Kidney (tissue), 14 donors: ENCODE data around the gene MRPL44. TPM values are rescaled to one million over a fixed set of nuclear protein-coding genes. Genes with fewer than 3 reads are reported as not detected.
A peak's percentile ranks its signal among the peaks of the same experiment; 100 is the strongest.

Experiments used
- DNase-seq, 5 donors: peaks; one replicate each; pipeline ENCODE4 v3.0.0-alpha.2; 2013 to 2020
- FAIRE-seq: peaks from 2 replicates; lab custom pipeline; 2012; peaks lifted over from hg19 to GRCh38; lab: Jason Lieb, UNC
- H3K27ac ChIP-seq, 2 donors: one replicate each; pipeline ENCODE4 v1.7.0; 2013; ENCODE audit warnings: low read depth in 2 of 2, low read length in 2 of 2, inconsistent platforms in 1 of 2
- H3K27me3 ChIP-seq: one replicate; pipeline ENCODE4 v1.7.1; 2013; ENCODE audit warnings: low read length, inconsistent platforms; ENCODE audit not compliant: control insufficient read depth, insufficient read depth
- H3K36me3 ChIP-seq, 3 donors: one replicate each; pipeline versions ENCODE4 v1.7.0 to v1.7.1; 2013; ENCODE audit warnings: low read length in 3 of 3, control low read depth in 1 of 3, inconsistent platforms in 1 of 3; ENCODE audit not compliant: insufficient read depth in 3 of 3, control insufficient read depth in 2 of 3
- H3K4me1 ChIP-seq, 3 donors: one replicate each; pipeline versions ENCODE4 v1.7.0 to v1.7.1; 2013; ENCODE audit warnings: low read length in 3 of 3, inconsistent platforms in 1 of 3, low read depth in 1 of 3; ENCODE audit not compliant: control insufficient read depth in 2 of 3, insufficient read depth in 2 of 3
- H3K4me3 ChIP-seq, 3 donors: one replicate each; pipeline versions ENCODE4 v1.7.0 to v1.8.1; 2013; ENCODE audit warnings: low read length in 3 of 3, control low read depth in 1 of 3, inconsistent platforms in 1 of 3
- H3K9ac ChIP-seq, 3 donors: one replicate each; pipeline versions ENCODE4 v1.7.0 to v1.7.1; 2013; ENCODE audit warnings: low read length in 3 of 3, control low read depth in 1 of 3, inconsistent platforms in 1 of 3
- H3K9me3 ChIP-seq, 3 donors: one replicate each; pipeline versions ENCODE4 v1.7.0 to v1.7.1; 2013; ENCODE audit warnings: low read length in 3 of 3, control low read depth in 1 of 3, inconsistent platforms in 1 of 3; ENCODE audit not compliant: control insufficient read depth in 2 of 3, insufficient read depth in 1 of 3
- CTCF ChIP-seq: IDR thresholded peaks from 3 replicates; pipeline ENCODE4 v1.5.1; 2012; ENCODE audit warnings: mild to moderate bottlenecking, moderate library complexity, borderline replicate concordance; ENCODE audit not compliant: insufficient read depth; ENCODE audit errors: extremely low read depth
- intact Hi-C: fragments of 100-400 bp; cut with DNase I; formaldehyde crosslinking; loops from one replicate; pipeline ENCODE4 v1.11.1; 2022
- polyA plus RNA-seq: library from polyadenylated mRNA; stranded (reverse); fragments of 350-450 nt; fragmentation: Illumina TruSeq; extraction: RNeasy Lipid Tissue Mini Kit (QIAGEN cat#74804); gene quantifications from one replicate; pipeline ENCODE4 v1.2.3, GENCODE V29; 2014; ENCODE audit warnings: low read depth, low replicate concordance; ENCODE audit not compliant: insufficient read depth
- total RNA-seq: library from RNA; stranded (reverse); fragmentation: NEBNext Ultra II Directional; extraction: Animal tissue kit (Norgen Biotek cat#: 25700); gene quantifications from one replicate; pipeline ENCODE4 v1.2.1, GENCODE V29; 2021
- donor health status: control.
- donor health status: control.
- donor health status: control.
- donor health status: control.
- donor health status: control.
- donor health status: DM: yes; HTN: yes; CAD: no.
- donor health status: Normal renal cell carcinoma (clear cell type).

Gene MRPL44
- total and polyA plus RNA-seq, 2 donors from 2014 or later, result 24.2 to 52.7 TPM

DNA sequence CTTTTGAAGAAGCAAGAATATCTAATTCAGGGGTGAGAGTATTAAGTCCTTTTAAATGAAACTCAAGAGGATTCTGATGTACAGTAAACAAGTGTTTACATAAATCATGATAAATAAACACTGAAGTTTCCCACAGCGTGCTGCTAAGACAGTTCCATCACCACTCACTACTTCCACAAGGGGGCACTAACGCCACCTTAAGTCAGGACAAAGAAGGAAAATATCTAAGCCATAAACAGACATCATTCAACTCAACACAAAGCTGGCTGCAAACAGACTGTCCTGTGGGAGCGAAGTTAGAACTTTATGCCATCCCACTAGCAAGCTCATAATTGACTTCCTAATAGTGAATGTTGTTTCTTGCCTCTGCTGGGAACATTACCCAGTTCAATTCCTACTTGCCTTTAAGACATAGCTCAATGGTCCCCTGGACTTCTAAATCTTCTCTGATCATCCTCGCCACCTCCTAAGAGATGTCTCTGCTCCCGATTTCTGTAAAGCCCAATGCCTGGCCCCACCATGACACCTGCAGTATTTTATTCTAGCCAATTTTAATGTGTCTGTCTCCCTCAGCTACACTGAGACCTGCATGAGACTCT, 36.5 kb downstream of the MRPL44 start:
- Histone ChIP-seq H3K9me3 (no peaks in the 10 kb centered on the region), H3K27ac (peak overlapping the region in 1 of 2 donors; percentile 36), H3K4me1 (peaks cover 3 to 14% (median 10%) of the 10 kb centered on the region in 3 donors), H3K4me3 (no peak overlapping the region), H3K9ac (no peak overlapping the region), H3K36me3 (no peaks in the 10 kb centered on the region), H3K27me3 (no peaks in the 10 kb centered on the region)
- FAIRE-seq, result peak; percentile 84
- peak in 4 of 5 donors; percentile 65 to 94 (median 80) for DNase-seq
- TF ChIP-seq CTCF, result peak; percentile 84
- intact Hi-C loops, result loop anchor here (5.0 kb wide), 1 partner anchor 294 kb away; no protein-coding TSS in a partner anchor

- Histone ChIP-seq H3K9ac (no peak overlapping the region), H3K9me3 (no peaks in the 10 kb centered on the region), H3K27me3 (no peaks in the 10 kb centered on the region), H3K4me3 (no peak overlapping the region), H3K36me3 (no peaks in the 10 kb centered on the region), H3K4me1 (peaks cover 3 to 14% (median 10%) of the 10 kb centered on the region in 3 donors), H3K27ac (peak overlapping the region in 1 of 2 donors; percentile 36)
- DNase-seq (no peak), FAIRE-seq (peak; percentile 19)
- no peak for TF ChIP-seq CTCF
- intact Hi-C loops, result loop anchor here (5.0 kb wide), 1 partner anchor 293 kb away; no protein-coding TSS in a partner anchor
Measured at GRCh38 chr2:223994562-223995162, 37.4 kb downstream of the MRPL44 start.

DNA sequence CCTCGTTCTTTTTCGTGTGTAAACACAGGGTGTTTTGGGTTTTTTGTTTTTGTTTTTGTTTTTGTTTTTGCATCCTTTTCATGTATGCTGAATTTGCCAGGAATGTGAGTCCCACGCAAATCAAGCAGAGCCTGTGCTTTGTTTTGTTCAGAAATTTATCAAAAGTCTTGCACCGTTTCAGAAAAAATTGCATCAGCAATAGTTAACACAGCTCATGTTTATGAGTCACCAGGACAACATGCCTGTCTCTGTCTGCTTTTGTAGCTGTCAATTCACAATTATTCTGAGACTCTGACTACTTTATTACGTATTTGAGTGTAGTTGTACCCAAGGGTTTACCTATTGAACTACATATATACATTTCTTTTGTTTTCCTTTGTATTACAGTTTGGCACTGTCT, 38.3 kb downstream of the MRPL44 start:
- DNase-seq, result no peak
- no peak overlapping the region for H3K4me3 ChIP-seq
- no peak for FAIRE-seq
- H3K9ac ChIP-seq, result no peak overlapping the region
- no peaks in the 10 kb centered on the region for H3K9me3 ChIP-seq
- H3K27me3 ChIP-seq, result no peaks in the 10 kb centered on the region
- intact Hi-C loops, result no loop called here
- no peaks in the 10 kb centered on the region for H3K36me3 ChIP-seq
- no peak for TF ChIP-seq CTCF
- no peak overlapping the region for H3K27ac ChIP-seq
- H3K4me1 ChIP-seq, result peaks cover 3 to 14% (median 10%) of the 10 kb centered on the region in 3 donors
